Panc1 (cell line): ENCODE measurements around the gene CYRIA. TPM values are rescaled to one million over a fixed set of nuclear protein-coding genes. Genes with fewer than 3 reads are reported as not detected.

Experiments
- ATAC-seq: fragments of 200-7000 bp; cut with Tn5 transposase; 2 replicates; pipeline ENCODE4 v1.9.1; 2020; ENCODE audit warnings: mild to moderate bottlenecking, moderate library complexity
- BruUV-seq: library from RNA; stranded (reverse); fragments of 400-500 nt; replicated peaks from 2 replicates; lab custom pipeline; 2021; lab: Mats Ljungman, UMichigan
- CTCF ChIA-PET: fragments of 300-600 bp; sonication (Branson Sonifier 250); formaldehyde crosslinking; loops from one replicate; lab custom pipeline; 2022; ENCODE audit warnings: antibody characterized with exemption; lab: Charles Lee
- POLR2A ChIA-PET: fragments of 300-600 bp; sonication (Branson Sonifier 250); formaldehyde crosslinking; loops from one replicate; lab custom pipeline; 2022; ENCODE audit warnings: antibody characterized with exemption; lab: Charles Lee
- DNase-seq: peaks from one replicate; pipeline ENCODE4 v3.0.0-alpha.2; 2010; ENCODE audit warnings: low read depth, low spot score
- H3K27ac ChIP-seq: 2 replicates; pipeline ENCODE4 v1.5.1; 2011; ENCODE audit warnings: mild to moderate bottlenecking, low read length, inconsistent platforms
- H3K27me3 ChIP-seq: fragments of 200-500 bp; sonication (Bioruptor generic); 2 replicates; pipeline ENCODE4 v1.6.0; 2014; ENCODE audit warnings: low read length, inconsistent platforms; ENCODE audit not compliant: control insufficient read depth, insufficient read depth
- H3K36me3 ChIP-seq: fragments of 200-500 bp; sonication (Bioruptor generic); 2 replicates; pipeline ENCODE4 v1.5.1; 2014; ENCODE audit warnings: inconsistent platforms, mild to moderate bottlenecking, low read length, moderate library complexity; ENCODE audit not compliant: control insufficient read depth, insufficient read depth
- H3K4me1 ChIP-seq: 2 replicates; pipeline ENCODE4 v1.5.1; 2011; ENCODE audit warnings: inconsistent platforms, mild to moderate bottlenecking, low read length, moderate library complexity; ENCODE audit not compliant: control insufficient read depth, insufficient read depth
- H3K4me3 ChIP-seq, 2 experiments: 2 replicates each; pipeline ENCODE4 v1.5.1; 2011 to 2012; ENCODE audit warnings: low read depth in 2 of 2, low read length in 2 of 2, mild to moderate bottlenecking in 2 of 2, inconsistent platforms in 1 of 2, moderate library complexity in 1 of 2
- H3K9me3 ChIP-seq: fragments of 200-500 bp; sonication (Bioruptor generic); 2 replicates; pipeline ENCODE4 v1.5.1; 2014; ENCODE audit warnings: low read depth, mild to moderate bottlenecking, inconsistent platforms, low read length, moderate library complexity; ENCODE audit not compliant: control insufficient read depth, insufficient read depth
- POLR2AphosphoS5 ChIP-seq: IDR thresholded peaks from 2 replicates; pipeline ENCODE4 v1.6.1; 2012; ENCODE audit warnings: mild to moderate bottlenecking, low read depth, low read length, moderate library complexity
- SIN3A ChIP-seq: IDR thresholded peaks from 2 replicates; pipeline ENCODE4 v1.6.1; 2012; ENCODE audit warnings: low read depth, mild to moderate bottlenecking, low read length, moderate library complexity, borderline replicate concordance; ENCODE audit not compliant: insufficient read depth
- TCF7L2 ChIP-seq: IDR thresholded peaks from 2 replicates; pipeline ENCODE4 v1.6.1; 2011; ENCODE audit warnings: mild to moderate bottlenecking, low read depth, low read length, inconsistent platforms
- in situ Hi-C: cut with HindIII; loops from 2 replicates; pipeline ENCODE4 v1.10.0; 2016; ENCODE audit warnings: low sequenced_read_pairs, low pct_unique_long_range_greater_than_20kb
- intact Hi-C: fragments of 100-400 bp; cut with micrococcal nuclease; formaldehyde crosslinking; loops from one replicate; pipeline ENCODE4 v1.10.0; 2022; ENCODE audit not compliant: unreplicated experiment
- total RNA-seq: library from RNA; stranded (reverse); gene quantifications from one replicate; pipeline ENCODE4 v1.2.1, GENCODE V29; 2021; ENCODE audit not compliant: unreplicated experiment
- TF ChIP-seq, protein P1 (sequence below), 2 experiments: IDR thresholded peaks; 2 replicates each; pipeline ENCODE4 v1.6.1; 2011 to 2012; ENCODE audit warnings: low read depth in 2 of 2, control low read depth in 1 of 2, low read length in 1 of 2, mild to moderate bottlenecking in 1 of 2, moderate library complexity in 1 of 2; ENCODE audit not compliant: insufficient read depth in 1 of 2
- TF ChIP-seq, protein P2 (sequence below): fragments of 450-650 bp; IDR thresholded peaks from 2 replicates; pipeline ENCODE4 v1.5.1; 2017; ENCODE audit warnings: mild to moderate bottlenecking

Gene CYRIA
- total RNA-seq, 1 experiment from 2014 or later: 0.13 TPM

DNA sequence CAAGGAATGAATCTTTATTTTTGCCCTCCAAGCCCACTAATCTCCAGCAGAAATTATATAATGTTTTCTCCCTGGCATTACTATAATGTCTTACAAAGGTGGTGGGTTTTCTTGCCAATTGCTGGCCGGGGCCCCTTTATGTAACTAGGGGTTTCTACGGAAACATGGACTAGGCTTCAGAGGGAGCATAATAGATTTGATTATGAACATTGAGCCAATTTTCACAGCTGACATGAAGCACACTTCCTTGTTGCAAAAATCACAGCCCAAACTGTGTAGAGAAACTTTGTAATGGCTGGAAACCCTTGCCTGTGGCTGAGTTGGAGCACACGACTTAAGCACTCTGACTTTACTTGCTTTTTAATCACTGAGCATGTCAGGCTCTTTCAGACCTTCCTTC, 3.8 kb upstream of the CYRIA start:
- BruUV-seq: no TSS peak
- DNase-seq: no peak
- H3K27me3 ChIP-seq: peaks cover 13% of the 10 kb centered on the region
- ChIA-PET POLR2A (no interaction called here), CTCF (no interaction called here)
- H3K27ac ChIP-seq: no peak overlapping the region
- no peak overlapping the region for H3K4me3 ChIP-seq
- in situ Hi-C loops: no loop called here
- no peak for ATAC-seq
- H3K36me3 ChIP-seq: no peaks in the 10 kb centered on the region
- intact Hi-C loops: no loop called here
- no peaks in the 10 kb centered on the region for H3K9me3 ChIP-seq
- no peaks in the 10 kb centered on the region for H3K4me1 ChIP-seq
- TF ChIP-seq, protein P1, sequence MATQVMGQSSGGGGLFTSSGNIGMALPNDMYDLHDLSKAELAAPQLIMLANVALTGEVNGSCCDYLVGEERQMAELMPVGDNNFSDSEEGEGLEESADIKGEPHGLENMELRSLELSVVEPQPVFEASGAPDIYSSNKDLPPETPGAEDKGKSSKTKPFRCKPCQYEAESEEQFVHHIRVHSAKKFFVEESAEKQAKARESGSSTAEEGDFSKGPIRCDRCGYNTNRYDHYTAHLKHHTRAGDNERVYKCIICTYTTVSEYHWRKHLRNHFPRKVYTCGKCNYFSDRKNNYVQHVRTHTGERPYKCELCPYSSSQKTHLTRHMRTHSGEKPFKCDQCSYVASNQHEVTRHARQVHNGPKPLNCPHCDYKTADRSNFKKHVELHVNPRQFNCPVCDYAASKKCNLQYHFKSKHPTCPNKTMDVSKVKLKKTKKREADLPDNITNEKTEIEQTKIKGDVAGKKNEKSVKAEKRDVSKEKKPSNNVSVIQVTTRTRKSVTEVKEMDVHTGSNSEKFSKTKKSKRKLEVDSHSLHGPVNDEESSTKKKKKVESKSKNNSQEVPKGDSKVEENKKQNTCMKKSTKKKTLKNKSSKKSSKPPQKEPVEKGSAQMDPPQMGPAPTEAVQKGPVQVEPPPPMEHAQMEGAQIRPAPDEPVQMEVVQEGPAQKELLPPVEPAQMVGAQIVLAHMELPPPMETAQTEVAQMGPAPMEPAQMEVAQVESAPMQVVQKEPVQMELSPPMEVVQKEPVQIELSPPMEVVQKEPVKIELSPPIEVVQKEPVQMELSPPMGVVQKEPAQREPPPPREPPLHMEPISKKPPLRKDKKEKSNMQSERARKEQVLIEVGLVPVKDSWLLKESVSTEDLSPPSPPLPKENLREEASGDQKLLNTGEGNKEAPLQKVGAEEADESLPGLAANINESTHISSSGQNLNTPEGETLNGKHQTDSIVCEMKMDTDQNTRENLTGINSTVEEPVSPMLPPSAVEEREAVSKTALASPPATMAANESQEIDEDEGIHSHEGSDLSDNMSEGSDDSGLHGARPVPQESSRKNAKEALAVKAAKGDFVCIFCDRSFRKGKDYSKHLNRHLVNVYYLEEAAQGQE (IDR thresholded peaks at IDR 0.05; ENCODE audit: insufficient read depth in 1 of 2, low read depth in 2 of 2, low read length in 1 of 2): no peak
- TF ChIP-seq SIN3A (no peak), POLR2AphosphoS5 (no peak), TCF7L2 (no peak)
- TF ChIP-seq, protein P2, sequence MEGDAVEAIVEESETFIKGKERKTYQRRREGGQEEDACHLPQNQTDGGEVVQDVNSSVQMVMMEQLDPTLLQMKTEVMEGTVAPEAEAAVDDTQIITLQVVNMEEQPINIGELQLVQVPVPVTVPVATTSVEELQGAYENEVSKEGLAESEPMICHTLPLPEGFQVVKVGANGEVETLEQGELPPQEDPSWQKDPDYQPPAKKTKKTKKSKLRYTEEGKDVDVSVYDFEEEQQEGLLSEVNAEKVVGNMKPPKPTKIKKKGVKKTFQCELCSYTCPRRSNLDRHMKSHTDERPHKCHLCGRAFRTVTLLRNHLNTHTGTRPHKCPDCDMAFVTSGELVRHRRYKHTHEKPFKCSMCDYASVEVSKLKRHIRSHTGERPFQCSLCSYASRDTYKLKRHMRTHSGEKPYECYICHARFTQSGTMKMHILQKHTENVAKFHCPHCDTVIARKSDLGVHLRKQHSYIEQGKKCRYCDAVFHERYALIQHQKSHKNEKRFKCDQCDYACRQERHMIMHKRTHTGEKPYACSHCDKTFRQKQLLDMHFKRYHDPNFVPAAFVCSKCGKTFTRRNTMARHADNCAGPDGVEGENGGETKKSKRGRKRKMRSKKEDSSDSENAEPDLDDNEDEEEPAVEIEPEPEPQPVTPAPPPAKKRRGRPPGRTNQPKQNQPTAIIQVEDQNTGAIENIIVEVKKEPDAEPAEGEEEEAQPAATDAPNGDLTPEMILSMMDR: no peak

DNA sequence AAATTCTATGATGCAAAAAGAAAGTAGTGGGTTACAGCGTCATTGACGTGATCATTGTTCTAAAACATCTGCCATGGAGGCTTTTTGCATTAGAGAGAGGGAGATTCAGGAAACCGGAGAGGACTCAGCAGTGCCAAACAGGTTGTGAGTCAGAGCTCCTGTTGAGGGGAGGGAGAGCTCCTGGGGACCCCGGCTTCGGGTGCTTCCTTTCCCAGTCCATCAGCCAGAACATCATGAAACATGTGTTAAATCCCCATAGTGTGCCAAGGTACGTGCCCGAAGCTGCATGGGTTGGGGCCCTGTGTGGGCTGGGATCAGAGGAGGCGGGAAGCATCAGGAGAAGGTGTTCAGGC, 791 bp upstream of the CYRIA start:
- BruUV-seq: no TSS peak
- H3K9me3 ChIP-seq: no peaks in the 10 kb centered on the region
- no peak overlapping the region for H3K27ac ChIP-seq

More for the DNA sequence above, 791 bp upstream of the CYRIA start:
- Histone ChIP-seq H3K4me3 (peak overlapping the region in 1 of 2 experiments; percentile 41; a peak in 1 of 4 replicates), H3K4me1 (no peaks in the 10 kb centered on the region), H3K36me3 (no peaks in the 10 kb centered on the region), H3K27me3 (peaks cover 13% of the 10 kb centered on the region)
- DNase-seq: no peak
- ChIA-PET POLR2A (no interaction called here), CTCF (no interaction called here)
- intact Hi-C loops (no loop called here), in situ Hi-C loops (no loop called here)
- TF ChIP-seq POLR2AphosphoS5 (no peak), SIN3A (no peak), TCF7L2 (no peak)
- TF ChIP-seq, protein P2: no peak
- TF ChIP-seq, protein P1 (IDR thresholded peaks at IDR 0.05; ENCODE audit: insufficient read depth in 1 of 2, low read depth in 2 of 2, low read length in 1 of 2): no peak
- no peak for ATAC-seq
